Peyer's patch (tissue), 4 donors: ENCODE measurements around the gene NLRP3.

Source experiments
- POLR2A ChIP-seq, 2 donors: fragments of 450-650 bp; IDR thresholded peaks; one replicate each; pipeline ENCODE4 v1.5.1; 2017; ENCODE audit warnings: antibody characterized with exemption in 2 of 2, mild to moderate bottlenecking in 2 of 2, moderate library complexity in 2 of 2
- TF ChIP-seq, protein P1 (sequence below), 6 experiments: fragments of 450-650 bp in 4 of 6; fragments of 200-600 bp in 2 of 6; sonication (generic) in 1 of 6; IDR thresholded peaks; one replicate each; pipeline ENCODE4 v1.5.1; 2017 to 2019; ENCODE audit warnings: antibody characterized with exemption in 6 of 6, mild to moderate bottlenecking in 3 of 6, moderate library complexity in 1 of 6

DNA sequence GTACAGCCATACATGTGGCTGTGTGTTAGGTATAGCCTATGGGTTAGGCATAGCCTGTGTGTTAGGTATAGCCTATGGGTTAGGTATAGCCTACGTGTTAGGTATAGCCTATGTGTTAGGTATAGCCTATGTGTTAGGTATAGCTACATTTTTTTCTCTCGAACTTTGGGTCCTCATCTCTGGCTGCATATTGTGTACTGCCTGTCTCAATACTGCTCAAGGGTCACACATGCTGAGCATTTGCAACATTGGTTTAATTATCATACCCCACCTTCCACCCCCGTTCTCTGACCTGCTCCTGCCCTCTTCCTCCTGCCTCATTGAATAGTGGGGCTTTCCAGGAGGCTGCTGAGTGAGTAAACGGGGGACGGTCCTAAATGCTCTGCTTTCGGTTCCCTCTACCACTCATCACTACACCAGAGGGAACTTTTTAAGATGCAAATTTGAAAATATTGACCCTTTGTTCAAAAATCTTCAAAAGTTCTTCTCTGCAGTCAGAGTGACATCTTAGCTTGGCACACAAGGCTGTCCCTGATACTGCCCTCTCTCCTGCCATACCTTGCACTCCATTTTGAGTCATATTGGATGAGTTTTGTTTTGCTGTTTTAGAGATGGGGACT is 24.1 kb downstream of the NLRP3 start:
- TF ChIP-seq, protein P1, sequence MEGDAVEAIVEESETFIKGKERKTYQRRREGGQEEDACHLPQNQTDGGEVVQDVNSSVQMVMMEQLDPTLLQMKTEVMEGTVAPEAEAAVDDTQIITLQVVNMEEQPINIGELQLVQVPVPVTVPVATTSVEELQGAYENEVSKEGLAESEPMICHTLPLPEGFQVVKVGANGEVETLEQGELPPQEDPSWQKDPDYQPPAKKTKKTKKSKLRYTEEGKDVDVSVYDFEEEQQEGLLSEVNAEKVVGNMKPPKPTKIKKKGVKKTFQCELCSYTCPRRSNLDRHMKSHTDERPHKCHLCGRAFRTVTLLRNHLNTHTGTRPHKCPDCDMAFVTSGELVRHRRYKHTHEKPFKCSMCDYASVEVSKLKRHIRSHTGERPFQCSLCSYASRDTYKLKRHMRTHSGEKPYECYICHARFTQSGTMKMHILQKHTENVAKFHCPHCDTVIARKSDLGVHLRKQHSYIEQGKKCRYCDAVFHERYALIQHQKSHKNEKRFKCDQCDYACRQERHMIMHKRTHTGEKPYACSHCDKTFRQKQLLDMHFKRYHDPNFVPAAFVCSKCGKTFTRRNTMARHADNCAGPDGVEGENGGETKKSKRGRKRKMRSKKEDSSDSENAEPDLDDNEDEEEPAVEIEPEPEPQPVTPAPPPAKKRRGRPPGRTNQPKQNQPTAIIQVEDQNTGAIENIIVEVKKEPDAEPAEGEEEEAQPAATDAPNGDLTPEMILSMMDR (IDR thresholded peaks at IDR 0.05) = no peak
- TF ChIP-seq POLR2A (IDR thresholded peaks at IDR 0.05) = no peak
